HEK293T (cell line): ENCODE measurements around the gene C15orf40.

ENCODE experiments used
- CTCF ChIA-PET: fragments of 350-600 bp; formaldehyde crosslinking; extraction: SDS; loops from one replicate; lab custom pipeline; 2021; ENCODE audit warnings: antibody characterized with exemption, inconsistent platforms; lab: Yijun Ruan, JAX
- POLR2A ChIA-PET: fragments of 350-600 bp; formaldehyde crosslinking; extraction: SDS; loops from one replicate; lab custom pipeline; 2020; ENCODE audit warnings: antibody characterized with exemption, inconsistent platforms; lab: Yijun Ruan, JAX
- DNase-seq: peaks from one replicate; pipeline ENCODE4 v3.0.0; 2012; ENCODE audit warnings: mixed read lengths; ENCODE audit errors: extremely low spot score
- ARNT ChIP-seq: fragments of 450-650 bp; IDR thresholded peaks from 2 replicates; pipeline ENCODE4 v1.6.1; 2017; ENCODE audit warnings: mild to moderate bottlenecking
- BHLHE40 ChIP-seq: fragments of 450-650 bp; IDR thresholded peaks from 2 replicates; pipeline ENCODE4 v1.6.1; 2016; ENCODE audit warnings: mild to moderate bottlenecking, moderate library complexity, borderline replicate concordance
- CTBP1 ChIP-seq: fragments of 450-650 bp; IDR thresholded peaks from 2 replicates; pipeline ENCODE4 v1.6.1; 2016; ENCODE audit warnings: borderline replicate concordance
- ELF4 ChIP-seq: fragments of 450-650 bp; IDR thresholded peaks from 2 replicates; pipeline ENCODE4 v1.6.1; 2017; ENCODE audit warnings: antibody characterized with exemption
- FOXA1 ChIP-seq: fragments of 450-650 bp; IDR thresholded peaks from 2 replicates; pipeline ENCODE4 v1.6.1; 2016; ENCODE audit warnings: mild to moderate bottlenecking
- FOXK2 ChIP-seq: fragments of 450-650 bp; IDR thresholded peaks from 2 replicates; pipeline ENCODE4 v1.6.1; 2016; ENCODE audit warnings: mild to moderate bottlenecking
- FOXM1 ChIP-seq: fragments of 450-650 bp; IDR thresholded peaks from 2 replicates; pipeline ENCODE4 v1.6.1; 2017; ENCODE audit warnings: mild to moderate bottlenecking, borderline replicate concordance
- HDGF ChIP-seq: fragments of 450-650 bp; IDR thresholded peaks from 2 replicates; pipeline ENCODE4 v1.6.1; 2017; ENCODE audit warnings: antibody characterized with exemption, borderline replicate concordance
- L3MBTL2 ChIP-seq: fragments of 450-650 bp; conservative IDR thresholded peaks from 2 replicates; pipeline ENCODE4 v1.6.1; 2016; ENCODE audit warnings: mild to moderate bottlenecking
- LEF1 ChIP-seq: fragments of 450-650 bp; IDR thresholded peaks from 2 replicates; pipeline ENCODE4 v1.6.1; 2017; ENCODE audit warnings: mild to moderate bottlenecking, borderline replicate concordance
- NFRKB ChIP-seq: fragments of 450-650 bp; IDR thresholded peaks from 2 replicates; pipeline ENCODE4 v1.6.1; 2016; ENCODE audit warnings: mild to moderate bottlenecking, moderate library complexity
- SP1 ChIP-seq: fragments of 450-650 bp; IDR thresholded peaks from 2 replicates; pipeline ENCODE4 v1.6.1; 2017
- SUZ12 ChIP-seq: fragments of 450-650 bp; IDR thresholded peaks from 2 replicates; pipeline ENCODE4 v1.6.1; 2016; ENCODE audit warnings: mild to moderate bottlenecking
- TARDBP ChIP-seq: fragments of 450-650 bp; IDR thresholded peaks from 2 replicates; pipeline ENCODE4 v1.6.1; 2016
- ZNF384 ChIP-seq: fragments of 450-650 bp; IDR thresholded peaks from 2 replicates; pipeline ENCODE4 v1.6.1; 2016
- TF ChIP-seq, protein P1 (sequence below): fragments of 450-650 bp; IDR thresholded peaks from 2 replicates; pipeline ENCODE4 v1.6.1; 2016

Gene C15orf40

DNA sequence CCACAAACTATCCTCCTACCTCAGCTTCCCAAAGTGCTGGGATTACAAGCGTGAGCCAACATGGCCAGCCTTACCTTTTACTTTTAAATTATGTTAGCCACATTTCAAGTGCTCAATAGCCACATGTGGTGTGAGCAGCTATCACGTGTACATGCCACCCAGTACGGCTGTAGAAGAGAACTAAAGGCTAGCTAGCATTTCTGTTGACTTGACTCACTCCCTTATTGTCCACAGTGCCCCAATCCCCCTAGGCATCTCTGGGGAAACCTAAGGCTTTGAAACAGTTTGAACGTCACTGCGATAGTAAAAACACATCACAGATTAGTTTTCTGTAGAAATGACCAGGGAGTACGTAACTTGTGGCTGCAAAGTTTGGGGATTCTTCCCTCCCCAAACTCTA lies 12.0 kb downstream of the C15orf40 start:
- TF ChIP-seq, protein P1, sequence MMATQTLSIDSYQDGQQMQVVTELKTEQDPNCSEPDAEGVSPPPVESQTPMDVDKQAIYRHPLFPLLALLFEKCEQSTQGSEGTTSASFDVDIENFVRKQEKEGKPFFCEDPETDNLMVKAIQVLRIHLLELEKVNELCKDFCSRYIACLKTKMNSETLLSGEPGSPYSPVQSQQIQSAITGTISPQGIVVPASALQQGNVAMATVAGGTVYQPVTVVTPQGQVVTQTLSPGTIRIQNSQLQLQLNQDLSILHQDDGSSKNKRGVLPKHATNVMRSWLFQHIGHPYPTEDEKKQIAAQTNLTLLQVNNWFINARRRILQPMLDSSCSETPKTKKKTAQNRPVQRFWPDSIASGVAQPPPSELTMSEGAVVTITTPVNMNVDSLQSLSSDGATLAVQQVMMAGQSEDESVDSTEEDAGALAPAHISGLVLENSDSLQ: no peak
- no peak for TF ChIP-seq SP1
- POLR2A ChIA-PET: interaction anchor here (1.0 to 2.0 kb wide), 3 partner anchors 12 to 249 kb away, joined by 3 to 11 read pairs (median 6); partner anchors contain the start of gene C15orf40
- CTCF ChIA-PET: interaction anchor here (0.7 to 1.6 kb wide), 5 partner anchors 12 to 370 kb away, joined by 3 to 11 read pairs (median 4); partner anchors contain the start of genes C15orf40 and RAMAC
- DNase-seq: no peak

DNA sequence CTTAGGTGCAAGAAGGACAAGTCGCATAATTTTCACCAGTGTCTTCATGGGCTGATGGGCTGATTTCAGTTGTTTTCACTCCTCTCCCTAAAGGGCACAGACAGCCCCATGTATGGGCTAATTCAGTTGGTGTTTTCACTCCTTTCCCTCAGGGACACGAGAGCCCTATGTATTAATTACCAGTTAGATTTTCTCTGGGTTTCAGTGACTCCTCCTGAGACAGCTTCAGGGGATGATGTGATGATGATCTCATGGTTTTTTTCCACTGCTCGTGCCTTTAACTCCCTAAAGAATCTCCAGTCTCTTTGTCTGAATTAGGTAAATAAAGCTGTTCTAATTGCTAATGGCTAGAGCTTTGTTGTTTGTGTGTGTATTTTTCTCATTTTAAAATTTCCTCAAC lies 15.5 kb downstream of the C15orf40 start:
- CTCF ChIA-PET: interaction anchor here (0.6 kb wide), 1 partner anchor 464 kb away, joined by 3 read pairs; no protein-coding TSS in a partner anchor
- POLR2A ChIA-PET: interaction anchor here (1.1 to 1.4 kb wide), 2 partner anchors 10 to 315 kb away, joined by 3 to 7 read pairs; partner anchors contain the start of gene RAMAC
- TF ChIP-seq FOXK2 (no peak), NFRKB (no peak), SP1 (no peak), CTBP1 (no peak), LEF1 (no peak), ELF4 (no peak), SUZ12 (no peak), L3MBTL2 (no peak), HDGF (no peak), ARNT (no peak), ZNF384 (no peak), BHLHE40 (no peak)
- TF ChIP-seq, protein P1: no peak
- no peak for DNase-seq

DNA sequence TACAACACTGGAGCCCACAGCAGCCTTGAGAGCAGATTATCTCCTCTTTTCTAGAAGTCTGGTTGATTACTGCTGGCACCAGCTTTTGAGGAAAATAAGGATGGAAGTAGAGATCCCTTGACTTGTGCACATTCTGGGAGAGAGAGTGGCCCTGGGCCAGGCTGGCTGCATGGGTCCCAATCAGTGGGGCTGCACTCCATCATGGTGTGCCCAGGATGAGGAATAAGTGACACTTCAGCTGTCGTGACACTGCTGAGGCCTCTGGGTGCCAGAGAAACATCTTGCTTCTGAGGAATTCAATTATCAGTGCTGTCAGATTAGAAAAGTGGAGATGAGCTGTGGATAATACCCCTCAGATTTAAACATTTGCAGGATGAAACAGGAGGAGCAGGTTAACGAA lies 16.4 kb downstream of the C15orf40 start:
- ChIA-PET CTCF (interaction anchor here (0.6 kb wide), 2 partner anchors 9 to 463 kb away, joined by 3 read pairs; no protein-coding TSS in a partner anchor), POLR2A (interaction anchor here (1.4 kb wide), 1 partner anchor 9 kb away, joined by 7 read pairs; the partner anchor contains the start of gene RAMAC)
- DNase-seq: no peak
- TF ChIP-seq ZNF384 (no peak), FOXA1 (no peak), SP1 (no peak), FOXK2 (no peak), HDGF (no peak), TARDBP (no peak), LEF1 (no peak), FOXM1 (no peak), ELF4 (no peak), L3MBTL2 (no peak), NFRKB (no peak)

DNA sequence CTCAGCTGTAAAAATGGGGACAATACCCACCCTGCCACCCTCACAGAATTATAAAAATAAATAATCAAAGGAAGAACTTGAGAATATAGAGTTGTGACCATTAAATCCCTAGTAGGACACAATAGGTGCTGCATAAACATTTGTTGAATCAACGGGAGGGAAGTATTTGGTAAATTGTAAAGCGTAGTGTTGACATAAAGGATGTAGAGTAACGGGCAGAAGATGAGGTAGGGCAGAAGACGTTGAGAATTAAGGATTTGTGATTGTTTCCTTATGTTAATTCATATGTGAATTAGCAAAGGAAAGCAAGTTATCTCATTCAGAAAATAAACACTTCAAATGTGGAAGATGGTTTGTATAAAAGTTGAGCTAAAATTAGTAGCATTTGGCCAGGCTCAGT lies 18.3 kb downstream of the C15orf40 start:
- CTCF ChIA-PET: no interaction called here

DNA sequence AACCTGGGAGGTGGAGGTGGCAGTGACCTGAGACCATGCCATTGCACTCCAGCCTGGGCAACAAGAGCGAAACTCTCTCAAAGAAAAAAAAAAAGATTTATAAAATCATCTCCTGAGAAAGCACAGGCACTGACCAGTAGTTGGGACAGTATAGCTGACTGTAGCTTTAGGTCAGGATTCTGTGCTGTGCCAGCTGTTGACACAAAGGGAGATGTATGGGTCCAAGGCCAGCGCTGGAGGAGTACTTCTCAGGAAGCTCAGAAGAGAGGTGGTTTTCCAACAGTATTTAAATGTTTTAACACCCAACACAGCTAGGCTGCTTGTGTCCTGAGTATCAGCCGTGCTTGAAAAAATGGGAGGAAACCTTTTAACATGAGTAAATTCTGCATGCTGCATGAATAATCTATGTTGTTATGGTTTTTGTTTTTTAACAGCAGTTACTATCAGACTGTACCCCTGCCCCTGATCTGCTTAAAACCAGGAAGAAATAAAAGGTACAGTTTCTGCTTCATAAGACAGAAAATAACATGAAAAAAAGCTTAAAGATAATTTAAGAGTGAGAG lies 18.9 kb downstream of the C15orf40 start:
- no peak for DNase-seq
- ChIA-PET CTCF (no interaction called here), POLR2A (interaction anchor here (1.4 kb wide), 1 partner anchor 19 kb away, joined by 5 read pairs; the partner anchor contains the start of gene C15orf40)
- TF ChIP-seq SUZ12: no peak
- TF ChIP-seq BHLHE40: no peak
- TF ChIP-seq LEF1: no peak
- no peak for TF ChIP-seq HDGF
- TF ChIP-seq L3MBTL2: no peak
- no peak for TF ChIP-seq ZNF384
- TF ChIP-seq FOXK2: no peak
- no peak for TF ChIP-seq ELF4
- no peak for TF ChIP-seq FOXA1
- TF ChIP-seq NFRKB: no peak
- no peak for TF ChIP-seq SP1

More for the DNA sequence above, 18.3 kb downstream of the C15orf40 start:
- POLR2A ChIA-PET: interaction anchor here (1.4 kb wide), 1 partner anchor 18 kb away, joined by 5 read pairs; the partner anchor contains the start of gene C15orf40
- DNase-seq: no peak
- no peak for TF ChIP-seq LEF1
- no peak for TF ChIP-seq TARDBP
- TF ChIP-seq ZNF384: no peak
- no peak for TF ChIP-seq SP1
- no peak for TF ChIP-seq FOXA1
- no peak for TF ChIP-seq NFRKB
- TF ChIP-seq FOXK2: no peak
- TF ChIP-seq CTBP1: no peak
- TF ChIP-seq HDGF: no peak
- TF ChIP-seq ELF4: no peak
- TF ChIP-seq ARNT: no peak
- TF ChIP-seq FOXM1: no peak
- no peak for TF ChIP-seq SUZ12
- TF ChIP-seq L3MBTL2: no peak
- TF ChIP-seq BHLHE40: no peak
- TF ChIP-seq, protein P1: no peak

DNA sequence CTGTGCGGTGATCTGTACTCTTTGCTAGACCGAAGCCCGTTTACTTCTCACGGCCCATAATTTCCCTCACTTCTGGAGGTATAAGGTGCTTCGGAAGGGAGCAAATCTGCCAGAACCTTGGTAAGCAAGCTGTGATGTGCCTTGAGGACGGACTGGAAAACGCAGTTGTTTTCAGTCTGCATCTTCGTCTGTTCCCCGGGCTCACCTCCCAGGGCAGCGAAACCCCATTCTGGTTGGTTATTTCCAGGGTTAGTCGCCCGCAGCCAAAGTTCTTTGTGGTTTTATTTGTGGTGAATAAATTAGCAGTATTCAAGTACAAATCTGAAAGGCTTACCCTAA lies 25.0 kb downstream of the C15orf40 start:
- CTCF ChIA-PET: interaction anchor here (0.6 to 1.1 kb wide), 3 partner anchors 14 to 300 kb away, joined by 3 read pairs; no protein-coding TSS in a partner anchor
- TF ChIP-seq LEF1 (no peak), BHLHE40 (no peak), HDGF (no peak), CTBP1 (no peak), SP1 (no peak), TARDBP (no peak), FOXK2 (no peak), ELF4 (no peak), FOXM1 (no peak), NFRKB (no peak), FOXA1 (no peak), ZNF384 (no peak), ARNT (no peak), L3MBTL2 (no peak), SUZ12 (no peak)
- TF ChIP-seq, protein P1: no peak
- POLR2A ChIA-PET: interaction anchor here (0.7 to 1.8 kb wide), 16 partner anchors 9 to 447 kb away, joined by 3 to 13 read pairs (median 4); partner anchors contain the start of gene C15orf40
- peak; percentile 57 for DNase-seq
